Measurements from ENCODE around the gene EARS2.

DNA sequence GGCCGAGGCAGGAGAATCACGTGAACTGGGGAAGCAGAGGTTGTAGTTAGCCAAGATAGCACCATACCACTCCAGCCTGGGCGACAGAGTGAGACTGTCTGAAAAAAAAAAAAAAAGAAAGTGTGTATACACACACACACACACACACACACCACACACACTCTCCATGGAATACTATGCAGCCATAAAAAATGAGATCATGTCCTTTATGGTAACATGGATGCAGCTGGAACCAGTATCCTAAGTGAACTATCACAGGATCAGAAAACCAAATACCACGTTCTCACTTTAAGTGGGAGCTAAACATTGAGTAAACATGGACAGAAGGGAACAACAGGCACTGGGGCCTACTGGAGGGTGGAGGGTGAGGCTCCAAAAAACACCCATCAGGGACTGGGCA lies 22.2 kb upstream of the EARS2 start:
- TF ChIP-seq, protein P1, sequence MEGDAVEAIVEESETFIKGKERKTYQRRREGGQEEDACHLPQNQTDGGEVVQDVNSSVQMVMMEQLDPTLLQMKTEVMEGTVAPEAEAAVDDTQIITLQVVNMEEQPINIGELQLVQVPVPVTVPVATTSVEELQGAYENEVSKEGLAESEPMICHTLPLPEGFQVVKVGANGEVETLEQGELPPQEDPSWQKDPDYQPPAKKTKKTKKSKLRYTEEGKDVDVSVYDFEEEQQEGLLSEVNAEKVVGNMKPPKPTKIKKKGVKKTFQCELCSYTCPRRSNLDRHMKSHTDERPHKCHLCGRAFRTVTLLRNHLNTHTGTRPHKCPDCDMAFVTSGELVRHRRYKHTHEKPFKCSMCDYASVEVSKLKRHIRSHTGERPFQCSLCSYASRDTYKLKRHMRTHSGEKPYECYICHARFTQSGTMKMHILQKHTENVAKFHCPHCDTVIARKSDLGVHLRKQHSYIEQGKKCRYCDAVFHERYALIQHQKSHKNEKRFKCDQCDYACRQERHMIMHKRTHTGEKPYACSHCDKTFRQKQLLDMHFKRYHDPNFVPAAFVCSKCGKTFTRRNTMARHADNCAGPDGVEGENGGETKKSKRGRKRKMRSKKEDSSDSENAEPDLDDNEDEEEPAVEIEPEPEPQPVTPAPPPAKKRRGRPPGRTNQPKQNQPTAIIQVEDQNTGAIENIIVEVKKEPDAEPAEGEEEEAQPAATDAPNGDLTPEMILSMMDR (IDR thresholded peaks at IDR 0.05) = no peak
- TF ChIP-seq POLR2A (IDR thresholded peaks at IDR 0.05) = no peak
